HL-60/S4 (cell line): ENCODE results near the gene LRRC75A.

ENCODE experiments used
- in situ Hi-C: fragments of 300-500 bp; cut with MboI; formaldehyde crosslinking; loops from 2 replicates; pipeline ENCODE4 v1.14.3; 2022; ENCODE audit warnings: low sequenced_read_pairs

Gene LRRC75A

GRCh38 chr17:16491703-16492612 is at the start of gene LRRC75A:
TSS of gene LRRC75A (minus strand) at chr17:16492193. CDS start at chr17:16491990, 203 bp downstream.
- in situ Hi-C loops, result no loop called here

DNA sequence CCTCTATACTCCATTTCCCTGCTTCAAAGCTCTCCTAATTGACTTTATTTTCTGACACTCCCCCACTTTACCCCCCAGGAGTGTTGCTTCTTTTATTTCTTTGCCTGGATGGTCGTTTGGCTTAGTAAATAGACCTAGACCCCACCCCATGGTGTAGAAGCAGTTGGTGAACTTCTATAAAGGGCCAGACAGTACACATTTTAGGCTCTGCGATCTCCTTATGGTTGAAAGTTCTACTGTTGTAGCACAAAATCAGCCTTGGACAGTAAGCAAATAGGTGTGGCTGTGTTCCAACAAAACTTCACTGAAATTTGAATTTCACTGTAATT is 45.1 kb upstream of the LRRC75A start:
- in situ Hi-C loops, result no loop called here

DNA sequence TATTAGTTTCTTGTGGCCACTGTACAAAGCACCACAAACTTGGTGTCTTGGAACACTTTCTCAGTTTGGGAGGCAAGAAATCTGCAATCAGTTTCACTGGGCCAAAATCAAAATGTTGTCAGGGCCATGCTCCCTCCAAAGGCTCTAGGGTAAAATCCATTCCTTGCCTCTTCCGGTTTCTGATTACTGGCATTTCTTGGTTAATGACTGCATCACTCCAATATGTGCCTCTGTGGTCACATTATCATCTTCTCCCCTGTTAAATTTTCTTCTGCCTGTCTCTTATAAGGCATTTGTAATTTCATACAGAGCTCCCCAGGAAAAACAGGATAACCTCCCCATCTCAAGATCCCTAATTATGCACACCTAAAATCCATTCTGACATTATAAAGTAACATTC is 42.2 kb upstream of the LRRC75A start:
- in situ Hi-C loops, result no loop called here

GRCh38 chr17:16529906-16530305 is 37.9 kb upstream of the LRRC75A start:
- in situ Hi-C loops, result loop anchor here (10.0 kb wide), 1 partner anchor 165 kb away; no protein-coding TSS in a partner anchor

GRCh38 chr17:16527298-16527697 is 35.3 kb upstream of the LRRC75A start:
- in situ Hi-C loops, result loop anchor here (10.0 kb wide), 1 partner anchor 162 kb away; no protein-coding TSS in a partner anchor

DNA sequence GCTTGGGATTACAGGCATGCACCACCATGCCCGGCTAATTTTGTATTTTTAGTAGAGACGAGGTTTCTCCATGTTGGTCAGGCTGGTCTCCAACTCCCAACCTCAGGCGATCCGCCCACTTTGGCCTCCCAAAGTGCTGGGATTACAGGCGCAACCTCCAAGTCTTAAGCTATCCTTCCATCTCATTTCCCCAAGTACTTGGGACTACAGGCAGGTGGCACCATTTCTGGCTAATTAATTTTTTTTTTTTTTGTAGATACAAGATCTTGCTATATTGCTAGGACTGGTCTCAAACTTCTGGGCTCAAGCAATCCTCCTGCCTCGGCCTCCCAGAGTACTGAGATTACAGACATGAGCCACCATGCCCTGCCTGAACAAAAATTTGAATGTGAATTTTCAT is 33.6 kb upstream of the LRRC75A start:
- in situ Hi-C loops, result loop anchor here (10.0 kb wide), 1 partner anchor 161 kb away; no protein-coding TSS in a partner anchor

- in situ Hi-C loops, result loop anchor here (10.0 kb wide), 1 partner anchor 156 kb away; no protein-coding TSS in a partner anchor
Observed at GRCh38 chr17:16521070-16521727, 29.2 kb upstream of the LRRC75A start.

DNA sequence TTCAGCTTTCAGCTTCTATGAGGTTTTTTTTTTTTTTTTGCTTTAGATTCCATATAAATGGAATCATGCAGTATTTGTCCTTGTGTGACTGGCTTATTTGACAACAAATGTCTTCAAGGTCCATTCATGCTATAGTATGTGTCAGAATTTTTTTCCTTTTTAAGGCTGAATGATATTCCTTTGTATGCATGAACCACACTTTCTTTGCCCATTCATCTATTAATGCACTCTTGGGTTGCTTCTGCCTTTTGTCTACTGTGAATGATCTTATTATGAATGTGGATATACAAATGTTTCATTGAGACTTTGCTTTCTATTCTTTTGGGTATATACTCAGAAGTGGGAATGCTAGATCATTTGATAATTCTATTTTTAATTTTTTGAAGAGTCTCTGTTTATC is 27.0 kb upstream of the LRRC75A start:
- in situ Hi-C loops, result no loop called here

GRCh38 chr17:16517477-16517876 is 25.5 kb upstream of the LRRC75A start:
- in situ Hi-C loops, result no loop called here

DNA sequence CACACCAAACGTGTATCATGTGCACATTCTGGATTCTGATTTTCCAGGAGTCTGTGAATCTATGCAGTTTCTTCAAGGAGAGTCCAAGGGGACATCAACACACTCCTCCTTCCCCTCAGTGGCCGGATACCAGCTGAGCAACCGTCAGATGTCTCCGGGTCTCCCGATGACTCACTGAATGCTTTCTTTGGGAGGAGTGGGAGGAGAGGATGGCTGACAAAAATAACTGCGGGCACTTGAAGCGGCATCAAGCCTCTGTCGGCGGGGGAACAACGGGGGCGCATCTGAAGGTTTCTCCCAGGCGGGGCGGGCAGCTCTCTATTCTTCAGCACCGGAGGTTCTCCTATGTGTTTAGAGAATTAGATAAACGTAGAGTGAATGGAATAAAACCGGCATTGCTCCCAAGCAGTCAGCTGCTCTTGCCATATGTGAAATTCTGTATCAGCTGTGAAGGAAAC is 24.6 kb upstream of the LRRC75A start:
- in situ Hi-C loops, result no loop called here

DNA sequence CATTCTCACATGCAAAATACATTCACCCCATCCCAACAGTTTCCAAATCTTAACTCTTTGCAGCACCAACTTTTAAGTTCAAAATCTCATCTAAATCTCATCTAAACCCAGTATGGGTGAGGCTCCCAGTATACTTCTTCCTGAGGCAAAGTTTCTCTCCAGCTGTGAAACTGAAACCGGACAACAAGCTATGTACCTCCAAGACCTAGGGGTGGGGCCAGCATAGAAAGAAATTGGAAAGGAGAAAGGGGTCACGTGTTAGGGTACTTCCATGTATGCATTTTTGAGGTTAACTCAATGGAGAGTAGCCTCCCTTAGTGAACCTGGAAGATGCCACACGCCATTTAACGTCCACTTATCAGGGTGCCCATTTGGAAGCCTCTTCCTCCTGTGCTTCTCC is 23.9 kb upstream of the LRRC75A start:
- in situ Hi-C loops, result no loop called here

- in situ Hi-C loops, result no loop called here
Observed at GRCh38 chr17:16513873-16514272, 21.9 kb upstream of the LRRC75A start.

DNA sequence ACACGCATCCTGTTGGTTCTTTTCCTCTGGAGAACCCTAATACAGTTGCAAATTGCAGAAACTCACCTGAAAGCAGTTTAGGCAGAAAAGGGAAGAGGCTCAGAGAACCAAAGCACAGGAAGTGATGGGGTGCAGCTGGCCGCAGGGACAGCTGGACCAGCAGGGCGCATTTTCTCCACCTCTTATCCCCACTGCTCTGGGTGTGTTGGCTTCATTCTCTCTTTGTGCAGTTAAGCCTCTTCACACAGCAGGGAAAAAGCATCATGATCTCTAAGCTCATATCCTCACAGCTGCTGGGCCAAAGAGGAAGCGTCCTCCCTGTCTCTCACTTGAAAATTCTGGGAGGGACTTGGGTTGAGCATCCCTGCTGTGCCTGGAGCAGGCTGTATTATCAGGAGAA is 20.0 kb upstream of the LRRC75A start:
- in situ Hi-C loops, result no loop called here

DNA sequence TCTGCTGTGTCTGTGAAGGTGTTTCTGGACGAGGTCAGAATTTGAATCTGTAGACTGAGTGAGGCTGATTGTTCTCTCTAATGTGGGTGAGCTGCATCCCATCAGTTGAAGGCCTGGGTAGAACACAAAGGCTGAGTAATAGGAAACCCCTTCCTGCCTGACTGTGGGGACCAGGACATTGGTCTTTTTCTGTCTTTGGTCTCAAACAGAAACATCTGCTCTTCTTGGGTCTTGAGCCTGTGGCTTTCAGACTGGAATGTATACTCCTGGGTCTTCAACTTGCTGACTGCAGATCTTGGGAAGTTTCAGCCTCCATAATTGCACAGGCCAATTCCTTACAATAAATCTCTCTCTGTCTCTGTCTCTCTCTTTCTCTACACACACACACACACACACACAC is 19.6 kb upstream of the LRRC75A start:
- in situ Hi-C loops, result no loop called here

DNA sequence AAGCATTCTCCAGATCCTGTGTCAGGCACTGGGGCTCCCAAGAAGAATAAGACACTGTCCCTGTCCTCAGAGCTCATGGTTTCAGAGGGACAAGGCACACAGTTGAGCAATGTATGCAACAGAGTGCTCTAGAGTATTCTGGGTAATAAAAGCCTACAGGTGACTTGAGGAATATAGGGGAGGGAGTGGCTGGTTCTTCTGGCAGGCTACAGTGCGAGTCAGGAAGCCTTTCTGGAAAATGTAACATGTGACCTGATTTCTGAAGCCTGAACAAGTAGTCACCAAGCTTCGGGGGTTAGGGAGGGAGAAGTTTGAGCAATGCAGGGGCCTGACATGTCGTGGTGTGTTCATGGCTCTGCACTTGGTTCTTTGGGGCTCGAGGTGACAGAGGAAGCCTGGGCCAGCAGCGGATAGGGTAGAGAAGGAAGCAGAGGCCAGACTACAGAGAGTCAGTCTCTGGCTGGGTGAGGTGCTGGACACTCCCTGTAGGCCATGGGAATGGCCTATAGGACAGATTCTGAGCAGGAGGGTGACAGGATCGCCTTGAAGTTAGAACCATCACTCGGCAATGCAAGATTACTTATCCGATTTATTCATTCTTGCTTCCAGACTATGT is 16.0 kb upstream of the LRRC75A start:
- in situ Hi-C loops, result no loop called here

DNA sequence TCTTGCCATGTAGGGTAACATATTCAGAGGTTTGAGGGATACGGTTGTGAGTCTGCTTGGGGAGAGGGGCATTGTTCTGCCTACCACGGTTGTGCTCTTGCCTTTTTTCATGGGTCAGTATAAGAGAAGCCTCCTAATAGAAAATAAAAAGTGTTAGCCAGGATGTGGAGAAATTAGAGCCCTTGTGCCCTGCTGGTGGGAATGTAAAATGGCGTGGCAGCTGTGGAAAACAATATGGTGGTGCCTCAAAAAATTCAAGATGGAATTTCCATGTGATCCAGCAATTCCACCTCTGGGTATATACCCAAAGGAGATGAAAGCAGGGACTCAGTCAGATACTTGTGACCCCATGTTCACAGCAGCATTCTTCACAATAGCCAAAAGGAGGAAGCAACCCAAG is 14.2 kb upstream of the LRRC75A start:
- in situ Hi-C loops, result no loop called here

GRCh38 chr17:16504984-16505383 is 13.0 kb upstream of the LRRC75A start:
- in situ Hi-C loops, result no loop called here

DNA sequence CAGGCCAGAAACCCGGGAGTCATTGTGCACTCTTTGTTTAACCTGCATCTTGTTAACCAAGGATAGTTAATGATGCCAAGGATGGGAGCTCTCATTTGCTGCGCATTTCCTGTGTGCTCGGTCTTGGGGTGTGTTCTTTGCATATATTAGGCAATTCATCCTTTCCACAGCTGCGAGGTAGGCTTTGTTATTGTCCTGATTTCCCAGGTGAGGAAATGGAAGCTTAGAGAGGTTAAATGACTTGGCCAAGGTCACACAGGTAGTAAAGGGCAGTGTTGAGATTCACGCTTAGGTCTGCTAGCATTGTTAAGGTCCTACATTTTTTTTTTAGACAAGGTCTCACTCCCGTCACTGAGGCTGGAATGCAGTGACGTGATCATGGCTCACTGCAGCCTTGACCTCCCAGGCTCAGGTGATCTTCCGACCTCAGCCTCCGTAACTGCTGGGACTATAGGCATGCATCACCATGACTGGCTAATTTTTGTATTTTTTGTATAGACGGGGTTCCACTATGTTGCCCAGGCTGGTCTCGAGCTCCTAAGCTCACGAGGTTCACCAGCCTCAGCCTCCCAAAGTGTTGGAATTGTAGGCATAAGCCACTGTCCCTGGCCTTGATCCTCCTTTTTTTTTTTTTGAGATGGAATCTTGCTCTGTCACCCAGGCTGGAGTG is 5.0 kb upstream of the LRRC75A start:
- in situ Hi-C loops, result no loop called here

DNA sequence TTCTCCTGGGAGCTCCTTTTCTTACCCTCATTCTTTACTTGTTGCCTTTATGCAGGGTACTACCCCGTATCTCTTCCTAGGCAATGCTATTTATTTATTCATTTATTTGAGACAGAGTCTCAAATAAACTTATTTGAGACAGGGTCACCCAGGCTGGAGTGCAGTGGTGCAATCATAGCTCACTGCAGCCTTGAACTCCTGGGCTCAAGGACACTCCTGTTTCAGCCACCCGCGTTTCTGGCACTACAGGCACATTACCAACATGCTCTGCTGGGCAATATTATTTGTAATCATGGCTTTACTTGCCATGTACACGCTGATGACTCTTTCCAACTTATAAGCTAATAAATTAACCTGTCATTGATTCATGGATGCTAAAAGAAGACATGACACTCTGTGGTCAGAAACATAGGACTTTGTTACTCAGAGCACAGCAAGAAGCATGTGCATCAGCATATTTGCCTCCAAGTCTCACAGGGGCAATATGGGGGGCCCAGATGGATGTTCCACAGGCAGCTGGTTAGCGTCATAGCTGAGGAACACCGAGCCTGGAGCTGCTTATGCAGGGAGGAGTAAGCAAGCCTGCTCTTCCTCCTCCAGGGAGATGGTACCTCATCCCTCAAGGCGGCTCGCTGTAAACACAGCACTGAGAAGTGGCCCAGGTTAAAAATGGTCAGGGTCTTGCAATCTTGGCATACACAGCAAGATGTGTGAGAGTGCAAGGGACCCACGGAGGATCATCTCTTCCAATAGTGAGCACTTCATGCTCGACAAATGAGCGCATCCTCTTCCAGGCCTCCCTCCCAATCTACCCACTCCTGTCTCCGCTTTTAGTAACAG is 4.2 kb upstream of the LRRC75A start:
- in situ Hi-C loops, result no loop called here

DNA sequence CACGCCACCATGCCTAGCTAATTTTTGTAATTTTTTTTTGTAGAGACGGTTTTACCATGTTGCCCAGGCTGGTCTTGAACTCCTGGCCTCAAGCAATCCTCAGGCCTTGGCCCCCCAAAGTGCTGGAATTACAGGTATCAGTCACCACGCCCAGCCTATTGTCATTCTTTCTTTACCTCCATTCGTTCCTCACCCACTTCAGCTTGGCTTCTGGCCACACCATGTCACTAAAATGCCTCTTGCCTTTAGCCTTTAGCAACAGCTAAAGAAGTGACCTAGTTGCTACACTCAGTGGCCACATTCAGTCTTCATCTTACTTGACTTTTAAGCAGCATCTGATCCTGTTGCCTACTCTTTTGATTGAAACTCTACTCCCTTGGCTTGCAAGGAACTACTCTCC is 3.6 kb upstream of the LRRC75A start:
- in situ Hi-C loops, result no loop called here
